Panc1 (cell line): ENCODE results near the gene TIMELESS. TPM values are rescaled to one million over a fixed set of nuclear protein-coding genes. Genes with fewer than 3 reads are reported as not detected.

ENCODE experiments used
- total RNA-seq: library from RNA; stranded (reverse); gene quantifications from one replicate; pipeline ENCODE4 v1.2.1, GENCODE V29; 2021; ENCODE audit not compliant: unreplicated experiment

The TIMELESS gene
- total RNA-seq, 1 experiment from 2014 or later = 46.2 TPM

Other genes starting within 250 kb of the TIMELESS start
- 35.3 TPM for gene RNF41, start 227.5 kb downstream of the TIMELESS start, total RNA-seq
- gene NABP2, start 225.1 kb downstream of the TIMELESS start, total RNA-seq = 99.6 TPM
- 0.23 TPM for gene SLC39A5, start 219.4 kb downstream of the TIMELESS start, total RNA-seq
- 67.5 TPM for gene ANKRD52, start 191.0 kb downstream of the TIMELESS start, total RNA-seq
- 20.0 TPM for gene COQ10A, start 182.5 kb downstream of the TIMELESS start, total RNA-seq
- 240 TPM for gene CS, start 149.1 kb downstream of the TIMELESS start, total RNA-seq
- gene CNPY2, start 133.4 kb downstream of the TIMELESS start, total RNA-seq = 115 TPM
- gene PAN2, start 115.4 kb downstream of the TIMELESS start, total RNA-seq = 71.9 TPM
- gene IL23A, start 110.5 kb downstream of the TIMELESS start, total RNA-seq = 0.41 TPM
- 50.4 TPM for gene STAT2, start 89.3 kb downstream of the TIMELESS start, total RNA-seq
- gene APOF, start 86.6 kb downstream of the TIMELESS start, total RNA-seq = 0.10 TPM
- not detected for gene MIP, start 5.2 kb upstream of the TIMELESS start, total RNA-seq
- 3.7 TPM for gene SPRYD4, start 19.2 kb upstream of the TIMELESS start, total RNA-seq
- 1.3 TPM for gene GLS2, start 38.7 kb upstream of the TIMELESS start, total RNA-seq
- 18.2 TPM for gene RBMS2, start 72.4 kb upstream of the TIMELESS start, total RNA-seq
- gene BAZ2A, start 180.9 kb upstream of the TIMELESS start, total RNA-seq = 131 TPM
- 999 TPM for gene ATP5F1B, start 196.6 kb upstream of the TIMELESS start, total RNA-seq
- 339 TPM for gene PTGES3, start 238.9 kb upstream of the TIMELESS start, total RNA-seq